Aortic smooth muscle cell (primary cell): ENCODE data around the gene FGF11. TPM values are rescaled to one million over a fixed set of nuclear protein-coding genes. Genes with fewer than 3 reads are reported as not detected.

Experiments
- total RNA-seq: library from RNA; depleted of rRNA; stranded (reverse); fragments of >200 nt; gene quantifications from 2 replicates; pipeline ENCODE4 v1.2.3, GENCODE V29; 2014

Gene FGF11
- 0.13 and 0.19 TPM in 2 replicates for total RNA-seq

GRCh38 chr17:7439462-7440112 lies at the start of gene FGF11:
Gene FGF11 (plus strand): TSS chr17:7439512. CDS start chr17:7439621, 109 bp downstream.

GRCh38 chr17:7394452-7395191 lies 44.7 kb upstream of the FGF11 start, which contains the start of gene PLSCR3:
Gene PLSCR3 (minus strand): TSS chr17:7394525. CDS start chr17:7394110, 415 bp downstream.

GRCh38 chr17:7403977-7404736 lies 35.2 kb upstream of the FGF11 start, which contains the start of gene TMEM256:
Gene TMEM256 (minus strand): TSS chr17:7404097. CDS start chr17:7404084, 13 bp downstream.

GRCh38 chr17:7407485-7408251 lies 31.6 kb upstream of the FGF11 start, which contains the start of gene NLGN2:
Gene NLGN2 (plus strand): TSS chr17:7407845. CDS start chr17:7408256, 411 bp downstream.

GRCh38 chr17:7419819-7420610 lies 19.3 kb upstream of the FGF11 start, which contains the start of gene SPEM1:
Gene SPEM1 (plus strand): TSS chr17:7420324. CDS start chr17:7420385, 61 bp downstream.

GRCh38 chr17:7425316-7425715 lies 14.0 kb upstream of the FGF11 start, which contains the start of gene SPEM2:
Gene SPEM2 (plus strand): TSS chr17:7425616. CDS start chr17:7425689, 73 bp downstream.

GRCh38 chr17:7428557-7428956 lies 10.8 kb upstream of the FGF11 start, which contains the start of gene SPEM3:
Gene SPEM3 (plus strand): TSS chr17:7428857. CDS start chr17:7428903, 46 bp downstream.

GRCh38 chr17:7444682-7445618 lies 5.6 kb downstream of the FGF11 start, which contains the start of gene CHRNB1:
Gene CHRNB1 (plus strand): TSS chr17:7445061. CDS start chr17:7445128, 67 bp downstream.

GRCh38 chr17:7479213-7480088 lies 40.1 kb downstream of the FGF11 start, which contains the start of gene ZBTB4:
Gene ZBTB4 (minus strand): TSS chr17:7479631. CDS start chr17:7466801, 12,830 bp downstream.

GRCh38 chr17:7481275-7481674 lies 42.0 kb downstream of the FGF11 start, which contains the start of gene SLC35G6:
Gene SLC35G6 (plus strand): TSS chr17:7481446. CDS start chr17:7481517, 71 bp downstream.

GRCh38 chr17:7484067-7484918 lies 45.0 kb downstream of the FGF11 start, which contains the start of gene POLR2A:
Gene POLR2A (plus strand): TSS chr17:7484366.

Other genes starting within 250 kb of the FGF11 start
- 15.0 and 16.0 TPM in 2 replicates for gene DLG4, start 219.7 kb upstream of the FGF11 start, total RNA-seq
- gene ACADVL, start 219.6 kb upstream of the FGF11 start, total RNA-seq = 273 and 426 TPM in 2 replicates
- gene DVL2, start 205.0 kb upstream of the FGF11 start, total RNA-seq = 69.3 and 76.5 TPM in 2 replicates
- 33.3 and 34.9 TPM in 2 replicates for gene PHF23, start 200.1 kb upstream of the FGF11 start, total RNA-seq
- gene GABARAP, start 197.1 kb upstream of the FGF11 start, total RNA-seq = 172 and 209 TPM in 2 replicates
- gene CTDNEP1, start 187.8 kb upstream of the FGF11 start, total RNA-seq = 17.6 and 35.4 TPM in 2 replicates
- 29.7 and 35.6 TPM in 2 replicates for gene ELP5, start 187.3 kb upstream of the FGF11 start, total RNA-seq
- gene CLDN7, start 177.0 kb upstream of the FGF11 start, total RNA-seq = 3.5 and 8.2 TPM in 2 replicates
- gene SLC2A4, start 157.8 kb upstream of the FGF11 start, total RNA-seq = 0.13 and 0.19 TPM in 2 replicates
- not detected in 2 replicates for gene YBX2, start 144.9 kb upstream of the FGF11 start, total RNA-seq
- gene EIF5A, start 131.9 kb upstream of the FGF11 start, total RNA-seq = 541 and 738 TPM in 2 replicates
- 33.6 and 40.6 TPM in 2 replicates for gene GPS2, start 124.2 kb upstream of the FGF11 start, total RNA-seq
- gene NEURL4, start 110.2 kb upstream of the FGF11 start, total RNA-seq = 14.2 and 18.9 TPM in 2 replicates
- gene ACAP1, start 103.0 kb upstream of the FGF11 start, total RNA-seq = 0.56 and 2.2 TPM in 2 replicates
- gene KCTD11, start 87.3 kb upstream of the FGF11 start, total RNA-seq = 5.8 and 5.9 TPM in 2 replicates
- not detected in 2 replicates for gene TMEM95, start 84.4 kb upstream of the FGF11 start, total RNA-seq
- not detected in 2 replicates for gene TNK1, start 58.4 kb upstream of the FGF11 start, total RNA-seq
- gene PLSCR3, start 45.0 kb upstream of the FGF11 start, total RNA-seq = 18.6 and 25.4 TPM in 2 replicates
- gene TMEM256, start 35.4 kb upstream of the FGF11 start, total RNA-seq = 55.4 and 82.8 TPM in 2 replicates
- 2.5 and 6.7 TPM in 2 replicates for gene NLGN2, start 31.7 kb upstream of the FGF11 start, total RNA-seq
- gene SPEM1, start 19.2 kb upstream of the FGF11 start, total RNA-seq = not detected in 2 replicates
- not detected in 2 replicates for gene SPEM2, start 13.9 kb upstream of the FGF11 start, total RNA-seq
- not detected in 2 replicates for gene SPEM3, start 10.7 kb upstream of the FGF11 start, total RNA-seq
- 2.4 and 3.2 TPM in 2 replicates for gene TMEM102, start 4.1 kb upstream of the FGF11 start, total RNA-seq
- 6.6 and 7.6 TPM in 2 replicates for gene CHRNB1, start 5.5 kb downstream of the FGF11 start, total RNA-seq
- gene ZBTB4, start 40.1 kb downstream of the FGF11 start, total RNA-seq = 18.2 and 23.6 TPM in 2 replicates
- not detected in 2 replicates for gene SLC35G6, start 41.9 kb downstream of the FGF11 start, total RNA-seq
- 98.6 and 101 TPM in 2 replicates for gene POLR2A, start 44.9 kb downstream of the FGF11 start, total RNA-seq
- 9.2 and 21.8 TPM in 2 replicates for gene TNFSF12, start 109.5 kb downstream of the FGF11 start, total RNA-seq
- gene TNFSF13, start 119.2 kb downstream of the FGF11 start, total RNA-seq = 3.4 and 4.1 TPM in 2 replicates
- gene SENP3, start 122.4 kb downstream of the FGF11 start, total RNA-seq = 55.3 and 71.7 TPM in 2 replicates
- gene CD68, start 140.1 kb downstream of the FGF11 start, total RNA-seq = 47.7 and 75.6 TPM in 2 replicates
- 41.5 and 57.2 TPM in 2 replicates for gene MPDU1, start 144.3 kb downstream of the FGF11 start, total RNA-seq
- gene SOX15, start 150.6 kb downstream of the FGF11 start, total RNA-seq = 0.19 and 0.26 TPM in 2 replicates
- 45.9 and 56.7 TPM in 2 replicates for gene FXR2, start 175.4 kb downstream of the FGF11 start, total RNA-seq
- gene SAT2, start 188.3 kb downstream of the FGF11 start, total RNA-seq = 45.6 and 50.5 TPM in 2 replicates
- gene SHBG, start 190.6 kb downstream of the FGF11 start, total RNA-seq = 0.26 and 0.50 TPM in 2 replicates
- under 0.01 TPM in 2 replicates for gene ATP1B2, start 211.4 kb downstream of the FGF11 start, total RNA-seq
- gene TP53, start 248.0 kb downstream of the FGF11 start, total RNA-seq = 14.1 and 19.5 TPM in 2 replicates
- 3.3 and 4.9 TPM in 2 replicates for gene WRAP53, start 249.0 kb downstream of the FGF11 start, total RNA-seq